HG03159 (cell line): ENCODE results near the gene RETREG1.

Experiments used
- ATAC-seq: cut with Tn5 transposase; IDR thresholded peaks from one replicate; pipeline ENCODE4 v1.9.1; 2021; ENCODE audit warnings: mild to moderate bottlenecking, moderate library complexity; ENCODE audit not compliant: unreplicated experiment

The RETREG1 gene

GRCh38 chr5:16534280-16534679, 82.5 kb downstream of the RETREG1 start:
- ATAC-seq, result no peak

- no peak for ATAC-seq
These were observed 85.6 kb downstream of the RETREG1 start for GRCh38 chr5:16531063-16531648.

GRCh38 chr5:16529306-16529705, 87.5 kb downstream of the RETREG1 start:
- ATAC-seq, result no peak

GRCh38 chr5:16528382-16529110, 88.3 kb downstream of the RETREG1 start:
- ATAC-seq, result no peak

GRCh38 chr5:16525651-16526050, 91.1 kb downstream of the RETREG1 start:
- ATAC-seq, result no peak

GRCh38 chr5:16524286-16524685, 92.5 kb downstream of the RETREG1 start:
- no peak for ATAC-seq

- ATAC-seq, result no peak
These were observed 95.0 kb downstream of the RETREG1 start for GRCh38 chr5:16521521-16522483.

GRCh38 chr5:16520841-16521240, 96.0 kb downstream of the RETREG1 start:
- no peak for ATAC-seq

- ATAC-seq, result no peak
These were observed 97.4 kb downstream of the RETREG1 start for GRCh38 chr5:16519435-16519834.

GRCh38 chr5:16518606-16519005, 98.2 kb downstream of the RETREG1 start:
- ATAC-seq, result no peak

- ATAC-seq, result no peak
These were observed 101.3 kb downstream of the RETREG1 start for GRCh38 chr5:16515532-16515931.

GRCh38 chr5:16510098-16510497, 106.7 kb downstream of the RETREG1 start:
- no peak for ATAC-seq

GRCh38 chr5:16508730-16509531, 107.9 kb downstream of the RETREG1 start:
- ATAC-seq, result no peak

GRCh38 chr5:16507716-16508115, 109.1 kb downstream of the RETREG1 start:
- no peak for ATAC-seq

GRCh38 chr5:16505904-16506303, 110.9 kb downstream of the RETREG1 start:
- ATAC-seq, result no peak

GRCh38 chr5:16505140-16505891, 111.5 kb downstream of the RETREG1 start:
- ATAC-seq, result no peak

GRCh38 chr5:16504571-16504970, 112.2 kb downstream of the RETREG1 start:
- ATAC-seq, result no peak

- no peak for ATAC-seq
These were observed 113.9 kb downstream of the RETREG1 start for GRCh38 chr5:16502866-16503265.

GRCh38 chr5:16500024-16500423, 116.8 kb downstream of the RETREG1 start:
- ATAC-seq, result no peak

GRCh38 chr5:16497546-16497945, 119.3 kb downstream of the RETREG1 start:
- ATAC-seq, result no peak
